DLD1 (cell line): ENCODE results near the gene IFNA16.
"Not testable (repeated sequence)": the region's sequence is repeated elsewhere in the genome, so short reads cannot be mapped to it uniquely, and the experiment has no call there.

Source experiments
- in situ Hi-C: cut with HindIII; loops from 2 replicates; pipeline ENCODE4 v1.10.0; 2017; ENCODE audit warnings: low sequenced_read_pairs

The IFNA16 gene

GRCh38 chr9:21202105-21202504 lies 15.0 kb downstream of the IFNA16 start, which contains the start of gene IFNA7:
Gene IFNA7 (minus strand): TSS chr9:21202205. CDS start chr9:21202165, 40 bp downstream.
- in situ Hi-C loops = not testable (repeated sequence)

- in situ Hi-C loops = not testable (repeated sequence)
Measured at GRCh38 chr9:21194867-21195776, 22.0 kb downstream of the IFNA16 start.

GRCh38 chr9:21187487-21187886 lies 29.6 kb downstream of the IFNA16 start, which contains the start of gene IFNA4:
Gene IFNA4 (minus strand): TSS chr9:21187587. CDS start chr9:21187531, 56 bp downstream.
- in situ Hi-C loops = not testable (repeated sequence)

GRCh38 chr9:21182810-21183736 lies 34.0 kb downstream of the IFNA16 start:
- in situ Hi-C loops = not testable (repeated sequence)

GRCh38 chr9:21174671-21175070 lies 42.4 kb downstream of the IFNA16 start:
- in situ Hi-C loops = no loop called here

GRCh38 chr9:21172156-21172555 lies 45.0 kb downstream of the IFNA16 start:
- in situ Hi-C loops = no loop called here

- in situ Hi-C loops = no loop called here
Measured at GRCh38 chr9:21171351-21171750, 45.8 kb downstream of the IFNA16 start.

GRCh38 chr9:21166560-21166959 lies 50.6 kb downstream of the IFNA16 start, which contains the start of gene IFNA21:
Gene IFNA21 (minus strand): TSS chr9:21166660. CDS start chr9:21166612, 48 bp downstream.
- in situ Hi-C loops = not testable (repeated sequence)
